GM23338 (cell line): Measurements from ENCODE around the gene SRGAP1.

Experiments used
- CTCF ChIP-seq, 2 experiments: fragments of 200-600 bp in 1 of 2; sonication (generic) in 1 of 2; conservative IDR thresholded peaks; 2 replicates each; pipeline versions ENCODE4 v1.5.1 to v1.6.1; 2016 to 2017; ENCODE audit warnings: antibody characterized with exemption in 2 of 2, low read depth in 2 of 2, mild to moderate bottlenecking in 2 of 2, moderate library complexity in 1 of 2
- EZH2 ChIP-seq: fragments of 200-600 bp; sonication (generic); IDR thresholded peaks from one replicate; pipeline ENCODE4 v1.8.0; 2017; ENCODE audit warnings: antibody characterized with exemption, mild to moderate bottlenecking, low read depth; ENCODE audit not compliant: unreplicated experiment
- REST ChIP-seq: IDR thresholded peaks from one replicate; pipeline ENCODE4 v1.6.1; 2018; ENCODE audit warnings: antibody characterized with exemption; ENCODE audit not compliant: unreplicated experiment

GRCh38 chr12:64189530-64189929 is 345.0 kb downstream of the SRGAP1 start:
- TF ChIP-seq EZH2 (no peak), CTCF (conservative IDR thresholded peaks at IDR 0.05; ENCODE audit: low read depth in 2 of 2) (no peak), REST (no peak)
